ENCODE data around the gene ADAM19.

ADAM19 gene

GRCh38 chr5:157520911-157521703 lies 54.5 kb downstream of the ADAM19 start:
- peak; percentile 46 for TF ChIP-seq CTCF (IDR thresholded peaks at IDR 0.05; ENCODE audit: low read depth, low read length, missing control alignments)
- H3K27ac ChIP-seq, result no peak overlapping the region
- no peaks in the 10 kb centered on the region for H3K27me3 ChIP-seq (replicated peaks)
- H3K4me3 ChIP-seq (ENCODE audit: low read depth, low read length), result no peak overlapping the region
- H3K36me3 ChIP-seq (replicated peaks), result peaks cover 60% of the 10 kb centered on the region
- no peak for DNase-seq
- in situ Hi-C loops (cut with HindIII; ENCODE audit: low pct_ligation_motif_present, low sequenced_read_pairs), result no loop called here

GRCh38 chr5:157519579-157520253 lies 55.9 kb downstream of the ADAM19 start:
- DNase-seq, result no peak
- Histone ChIP-seq H3K27ac (no peak overlapping the region), H3K4me3 (ENCODE audit: low read depth, low read length) (no peak overlapping the region), H3K27me3 (replicated peaks) (no peaks in the 10 kb centered on the region), H3K36me3 (replicated peaks) (peaks cover 61% of the 10 kb centered on the region)
- TF ChIP-seq CTCF (IDR thresholded peaks at IDR 0.05; ENCODE audit: low read depth, low read length, missing control alignments), result no peak
- in situ Hi-C loops (cut with HindIII; ENCODE audit: low pct_ligation_motif_present, low sequenced_read_pairs), result no loop called here

GRCh38 chr5:157518963-157519362 lies 56.6 kb downstream of the ADAM19 start:
- Histone ChIP-seq H3K27ac (no peak overlapping the region), H3K36me3 (replicated peaks) (peaks cover 59% of the 10 kb centered on the region), H3K27me3 (replicated peaks) (no peaks in the 10 kb centered on the region), H3K4me3 (ENCODE audit: low read depth, low read length) (no peak overlapping the region)
- no peak for TF ChIP-seq CTCF (IDR thresholded peaks at IDR 0.05; ENCODE audit: low read depth, low read length, missing control alignments)
- in situ Hi-C loops (cut with HindIII; ENCODE audit: low pct_ligation_motif_present, low sequenced_read_pairs), result no loop called here
- DNase-seq, result no peak

- no peaks in the 10 kb centered on the region for H3K27me3 ChIP-seq (replicated peaks)
- no peak overlapping the region for H3K4me3 ChIP-seq (ENCODE audit: low read depth, low read length)
- peak; percentile 89 for DNase-seq
- no peak for TF ChIP-seq CTCF (IDR thresholded peaks at IDR 0.05; ENCODE audit: low read depth, low read length, missing control alignments)
- H3K36me3 ChIP-seq (replicated peaks), result peaks cover 61% of the 10 kb centered on the region
- in situ Hi-C loops (cut with HindIII; ENCODE audit: low pct_ligation_motif_present, low sequenced_read_pairs), result no loop called here
- H3K27ac ChIP-seq, result peak overlapping the region; percentile 94
These were observed 58.8 kb downstream of the ADAM19 start for GRCh38 chr5:157516626-157517325.

- Histone ChIP-seq H3K36me3 (replicated peaks) (peaks cover 60% of the 10 kb centered on the region), H3K27ac (peak overlapping the region; percentile 94), H3K27me3 (replicated peaks) (no peaks in the 10 kb centered on the region), H3K4me3 (ENCODE audit: low read depth, low read length) (no peak overlapping the region)
- in situ Hi-C loops (cut with HindIII; ENCODE audit: low pct_ligation_motif_present, low sequenced_read_pairs), result no loop called here
- DNase-seq, result peak; percentile 86
- no peak for TF ChIP-seq CTCF (IDR thresholded peaks at IDR 0.05; ENCODE audit: low read depth, low read length, missing control alignments)
These were observed 59.6 kb downstream of the ADAM19 start for GRCh38 chr5:157516006-157516405.

Measured in brain microvascular endothelial cell (primary cell).